GM18526 (cell line): ENCODE results near the gene GPC1.

Experiments
- POLR2A ChIP-seq: IDR thresholded peaks from 3 replicates; pipeline ENCODE4 v1.6.1; 2011; ENCODE audit not compliant: insufficient read length; ENCODE audit errors: extremely low read depth

Gene GPC1

GRCh38 chr2:240466579-240467148, 31.2 kb downstream of the GPC1 start:
- TF ChIP-seq POLR2A, result no peak

DNA sequence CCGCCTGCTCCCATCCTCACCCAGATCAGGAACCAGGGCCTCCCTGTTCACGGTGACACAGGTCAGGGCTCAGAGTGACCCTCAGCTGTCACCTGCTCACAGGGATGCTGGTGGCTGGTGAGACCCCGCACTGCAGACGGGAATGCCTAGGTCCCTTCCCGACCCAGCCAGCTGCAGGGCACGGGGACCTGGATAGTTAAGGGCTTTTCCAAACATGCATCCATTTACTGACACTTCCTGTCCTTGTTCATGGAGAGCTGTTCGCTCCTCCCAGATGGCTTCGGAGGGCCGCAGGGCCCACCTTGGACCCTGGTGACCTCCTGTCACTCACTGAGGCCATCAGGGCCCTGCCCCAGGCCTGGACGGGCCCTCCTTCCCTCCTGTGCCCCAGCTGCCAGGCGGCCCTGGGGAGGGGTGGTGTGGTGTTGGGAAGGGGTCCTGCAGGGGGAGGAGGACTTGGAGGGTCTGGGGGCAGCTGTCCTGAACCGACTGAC, 31.7 kb downstream of the GPC1 start:
- no peak for TF ChIP-seq POLR2A

- TF ChIP-seq POLR2A, result no peak
Measured at GRCh38 chr2:240467659-240468302, 32.3 kb downstream of the GPC1 start.

- TF ChIP-seq POLR2A, result no peak
Measured at GRCh38 chr2:240468303-240469238, 33.1 kb downstream of the GPC1 start.

GRCh38 chr2:240469239-240469636, 33.8 kb downstream of the GPC1 start:
- no peak for TF ChIP-seq POLR2A

DNA sequence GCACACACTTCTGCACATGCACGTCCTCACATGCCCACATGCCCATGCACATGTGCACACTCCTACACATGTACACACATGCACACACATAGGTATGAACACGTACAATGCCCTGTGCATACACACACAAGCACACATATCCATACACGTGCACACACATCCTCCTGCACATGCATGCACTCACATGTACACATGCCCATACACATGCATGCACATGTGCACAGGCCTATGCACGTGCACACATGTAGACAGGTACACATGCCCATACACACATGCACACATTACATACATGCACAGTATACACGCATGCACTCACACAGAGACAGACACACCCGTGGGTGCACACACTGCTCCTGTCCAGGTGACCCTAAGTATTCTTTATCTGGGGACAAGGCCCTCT, 34.3 kb downstream of the GPC1 start:
- TF ChIP-seq POLR2A, result no peak

DNA sequence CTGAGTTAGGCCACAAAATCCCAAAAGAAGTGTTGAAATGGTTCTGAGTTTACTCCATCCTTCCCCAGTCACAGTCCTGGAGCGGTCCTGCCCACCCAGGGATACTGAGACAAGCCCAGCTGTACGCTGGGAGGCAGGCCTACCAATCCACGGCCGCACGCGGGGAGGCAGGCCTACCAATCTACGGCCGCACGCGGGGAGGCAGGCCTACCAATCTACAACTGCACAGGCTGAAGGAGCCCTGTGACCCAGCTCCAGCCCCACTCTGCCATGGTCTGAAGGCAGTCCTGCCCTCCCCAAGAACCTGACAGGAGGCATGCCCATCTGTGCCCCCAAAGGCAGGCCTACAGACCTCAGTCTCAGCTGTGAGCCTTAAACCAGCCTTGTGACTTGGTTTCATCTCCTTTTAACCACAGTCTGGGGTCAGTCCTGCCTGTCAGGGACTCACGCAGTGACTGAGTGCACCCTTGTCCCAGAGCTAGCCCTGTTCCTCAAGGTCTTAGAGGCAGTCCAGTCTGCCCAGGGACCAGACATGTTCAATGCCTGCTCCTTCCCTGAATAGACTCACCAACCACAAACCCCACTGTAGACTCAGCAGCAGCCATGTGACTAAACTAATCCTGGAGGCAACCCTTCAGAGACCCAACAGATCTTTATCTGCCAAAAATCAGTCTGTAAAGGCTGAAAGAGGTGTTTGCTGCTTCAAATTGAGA, 36.8 kb downstream of the GPC1 start:
- no peak for TF ChIP-seq POLR2A

DNA sequence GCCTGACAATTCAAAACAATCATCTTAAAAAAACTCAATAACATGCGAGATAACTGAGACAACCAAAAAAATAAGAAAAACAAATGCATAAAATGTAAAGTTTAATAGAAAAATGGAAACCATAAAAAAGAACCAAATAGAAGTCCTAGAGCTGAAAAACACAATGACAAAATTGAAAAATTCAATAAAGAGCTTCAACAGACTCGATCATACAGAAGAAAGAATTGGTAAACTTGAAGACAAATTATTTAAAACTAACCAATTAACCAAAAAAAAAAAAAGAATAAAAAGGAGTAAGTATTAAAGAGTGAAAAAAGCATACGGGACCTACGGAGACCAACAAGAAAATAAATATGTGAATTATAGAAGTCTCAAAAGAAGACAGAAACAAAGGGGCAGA, 37.7 kb downstream of the GPC1 start:
- TF ChIP-seq POLR2A, result no peak

GRCh38 chr2:240477916-240478315, 42.5 kb downstream of the GPC1 start:
- TF ChIP-seq POLR2A, result no peak

- TF ChIP-seq POLR2A, result no peak
Measured at GRCh38 chr2:240478346-240479110, 43.1 kb downstream of the GPC1 start.

DNA sequence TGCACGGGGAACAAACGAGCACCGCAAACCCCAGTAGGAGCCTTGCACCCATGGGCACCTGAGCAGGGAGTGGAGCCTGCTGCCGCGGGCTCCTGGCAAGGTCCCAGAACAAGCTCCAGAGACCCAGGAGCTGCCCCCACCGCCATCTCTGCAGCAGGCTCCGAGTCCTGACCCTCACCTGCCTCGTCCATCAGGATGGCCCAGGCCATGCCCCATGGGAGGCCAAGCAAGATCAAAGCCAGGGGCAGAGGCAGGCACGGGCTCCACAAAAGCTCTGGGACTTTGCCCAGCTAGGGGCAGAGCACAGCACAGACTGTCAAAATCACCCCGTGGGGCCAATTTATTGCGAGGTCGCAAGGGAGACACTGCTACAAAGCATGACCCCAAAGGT, 43.6 kb downstream of the GPC1 start:
- no peak for TF ChIP-seq POLR2A

DNA sequence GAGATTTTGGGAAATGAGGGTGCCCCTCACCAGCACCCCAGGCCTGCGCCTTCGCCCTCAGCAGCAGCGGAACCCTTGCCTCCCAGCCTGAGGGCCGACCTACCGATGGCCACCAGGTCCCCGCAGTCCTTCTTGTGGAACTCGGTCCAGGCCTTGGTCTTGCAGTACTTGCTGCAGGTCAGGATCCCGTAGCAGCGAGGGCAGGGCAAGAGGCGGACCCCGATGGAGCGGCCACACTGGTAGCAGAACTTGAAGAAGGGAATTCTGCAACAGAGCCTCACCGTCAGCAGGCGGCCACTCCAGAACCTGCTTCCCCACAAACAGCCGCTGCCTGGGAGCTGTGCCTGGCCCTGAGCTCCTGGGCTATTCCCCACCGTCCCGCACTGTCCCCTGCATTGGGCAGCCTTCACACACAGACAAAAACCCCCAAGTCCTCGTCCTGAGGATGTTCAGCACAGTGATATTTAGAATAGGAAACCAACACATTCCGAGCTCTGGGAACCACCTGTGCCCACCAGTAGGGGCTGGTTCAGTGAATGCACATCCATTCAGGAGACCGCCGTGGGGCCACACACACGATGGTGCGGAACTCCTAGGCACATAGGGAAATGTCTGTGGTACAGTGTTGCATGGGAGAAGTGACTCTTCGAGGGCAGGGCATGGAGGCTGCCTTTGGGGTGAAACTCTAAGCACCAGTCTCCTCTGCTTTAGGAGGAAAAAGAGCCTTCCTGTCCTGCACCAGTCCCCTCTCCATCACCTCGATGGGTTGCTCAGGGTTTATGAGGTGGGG, 45.6 kb downstream of the GPC1 start:
- TF ChIP-seq POLR2A, result no peak

DNA sequence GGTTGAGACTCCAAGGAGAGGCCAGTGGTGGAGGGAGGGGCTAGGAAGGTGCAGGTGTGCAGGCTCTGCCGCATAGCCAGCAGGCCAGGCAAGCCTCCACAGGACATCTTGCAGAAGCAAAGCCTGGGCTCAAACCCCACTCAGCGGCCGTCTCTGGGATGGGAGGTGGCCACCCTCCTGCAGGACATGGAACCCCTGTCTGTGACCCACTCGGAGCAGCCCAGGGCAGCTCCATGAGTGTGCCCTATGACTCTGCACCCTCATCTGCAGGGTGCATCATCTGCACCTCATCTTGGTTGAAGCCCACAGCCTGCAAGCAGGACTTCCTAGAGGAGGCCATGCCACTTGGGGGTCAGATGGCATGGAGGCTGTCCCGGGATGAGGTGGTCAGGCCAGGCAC, 46.3 kb downstream of the GPC1 start:
- TF ChIP-seq POLR2A, result no peak

- TF ChIP-seq POLR2A, result no peak
Measured at GRCh38 chr2:240482141-240482540, 46.7 kb downstream of the GPC1 start.
